Thyroid gland (tissue), 4 donors: ENCODE measurements around the gene PTPRJ. TPM values are rescaled to one million over a fixed set of nuclear protein-coding genes. Genes with fewer than 3 reads are reported as not detected.

Source experiments
- DNase-seq, 2 donors: peaks; one replicate each; pipeline ENCODE4 v3.0.0-alpha.2; 2019
- H3K27ac ChIP-seq, 3 donors: fragments of 200-600 bp; sonication (generic); 1 replicate in 2 of 3; 2 replicates in 1 of 3; pipeline ENCODE4 v1.5.1; 2016 to 2019; ENCODE audit warnings: mild to moderate bottlenecking in 1 of 3, moderate library complexity in 1 of 3
- H3K27me3 ChIP-seq: fragments of 200-600 bp; sonication (generic); one replicate; pipeline ENCODE4 v1.5.1; 2019
- H3K36me3 ChIP-seq, 2 donors: fragments of 200-600 bp; sonication (generic); one replicate each; pipeline ENCODE4 v1.5.1; 2016 to 2019
- H3K4me1 ChIP-seq, 2 donors: fragments of 200-600 bp; sonication (generic); one replicate each; pipeline ENCODE4 v1.5.1; 2017 to 2019
- H3K4me3 ChIP-seq, 3 donors: fragments of 200-600 bp; sonication (generic); replicated peaks in 1 of 3; 1 replicate in 2 of 3; 2 replicates in 1 of 3; pipeline ENCODE4 v1.5.1; 2016; ENCODE audit warnings: mild to moderate bottlenecking in 1 of 3
- H3K9me3 ChIP-seq: fragments of 200-600 bp; sonication (generic); one replicate; pipeline ENCODE4 v1.5.1; 2017
- POLR2A ChIP-seq, 2 donors: fragments of 450-650 bp; IDR thresholded peaks; one replicate each; pipeline ENCODE4 v1.6.1; 2017; ENCODE audit warnings: antibody characterized with exemption in 2 of 2, mild to moderate bottlenecking in 2 of 2, moderate library complexity in 1 of 2
- WGBS, 2 donors: methylation state at CpG; one replicate each; pipeline ENCODE4 v1.1.5; 2017; 5-methylcytosine and 5-hydroxymethylcytosine counted together
- intact Hi-C: fragments of 100-400 bp; cut with DNase I; formaldehyde crosslinking; loops from one replicate; pipeline ENCODE4 v1.15.1; 2023
- total RNA-seq, 4 donors: library from RNA; depleted of rRNA; stranded (reverse); fragments of >200 nt; gene quantifications; one replicate each; pipeline ENCODE4 v1.2.3, GENCODE V29; 2016
- TF ChIP-seq, protein P1 (sequence below), 6 experiments: fragments of 200-600 bp in 3 of 6; fragments of 450-650 bp in 3 of 6; sonication (generic) in 3 of 6; IDR thresholded peaks; one replicate each; pipeline ENCODE4 v1.5.1; 2016 to 2019; ENCODE audit warnings: antibody characterized with exemption in 6 of 6, mild to moderate bottlenecking in 2 of 6, inconsistent platforms in 1 of 6, moderate library complexity in 1 of 6

Gene PTPRJ
- total RNA-seq, 4 donors from 2014 or later, result 45.4 to 81.9 (median 58.6) TPM

DNA sequence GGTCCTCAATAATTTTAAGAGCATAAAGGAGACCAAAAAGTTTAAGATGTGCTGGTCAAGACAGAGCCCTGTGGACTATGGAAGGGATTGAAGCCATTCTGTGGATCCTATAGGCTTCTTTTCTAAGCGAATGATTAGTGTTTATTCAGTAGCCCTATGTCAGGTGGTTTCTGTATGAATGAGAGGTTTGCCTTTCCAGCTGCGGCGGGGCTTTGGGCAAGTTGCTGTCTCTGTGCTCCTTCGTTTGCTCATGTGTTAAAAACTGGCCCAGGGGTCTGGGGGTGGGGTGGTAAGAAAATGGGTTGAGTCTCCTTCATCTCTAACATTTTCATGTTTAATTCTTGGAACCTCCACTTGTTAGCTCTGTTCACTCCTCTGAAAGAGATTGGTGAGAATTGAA, 105.3 kb downstream of the PTPRJ start:
- TF ChIP-seq, protein P1, sequence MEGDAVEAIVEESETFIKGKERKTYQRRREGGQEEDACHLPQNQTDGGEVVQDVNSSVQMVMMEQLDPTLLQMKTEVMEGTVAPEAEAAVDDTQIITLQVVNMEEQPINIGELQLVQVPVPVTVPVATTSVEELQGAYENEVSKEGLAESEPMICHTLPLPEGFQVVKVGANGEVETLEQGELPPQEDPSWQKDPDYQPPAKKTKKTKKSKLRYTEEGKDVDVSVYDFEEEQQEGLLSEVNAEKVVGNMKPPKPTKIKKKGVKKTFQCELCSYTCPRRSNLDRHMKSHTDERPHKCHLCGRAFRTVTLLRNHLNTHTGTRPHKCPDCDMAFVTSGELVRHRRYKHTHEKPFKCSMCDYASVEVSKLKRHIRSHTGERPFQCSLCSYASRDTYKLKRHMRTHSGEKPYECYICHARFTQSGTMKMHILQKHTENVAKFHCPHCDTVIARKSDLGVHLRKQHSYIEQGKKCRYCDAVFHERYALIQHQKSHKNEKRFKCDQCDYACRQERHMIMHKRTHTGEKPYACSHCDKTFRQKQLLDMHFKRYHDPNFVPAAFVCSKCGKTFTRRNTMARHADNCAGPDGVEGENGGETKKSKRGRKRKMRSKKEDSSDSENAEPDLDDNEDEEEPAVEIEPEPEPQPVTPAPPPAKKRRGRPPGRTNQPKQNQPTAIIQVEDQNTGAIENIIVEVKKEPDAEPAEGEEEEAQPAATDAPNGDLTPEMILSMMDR (IDR thresholded peaks at IDR 0.05), result no peak
- no peak for TF ChIP-seq POLR2A (IDR thresholded peaks at IDR 0.05)
- WGBS, 2 donors, result 58 to 65% methylated on average over 4 of the region's 4 CpGs
- Histone ChIP-seq H3K27ac (peak overlapping the region; percentile 88 to 90 (median 89)), H3K36me3 (no peaks in the 10 kb centered on the region), H3K27me3 (no peaks in the 10 kb centered on the region), H3K9me3 (no peaks in the 10 kb centered on the region), H3K4me3 (no peak overlapping the region), H3K4me1 (peaks cover 58 to 70% of the 10 kb centered on the region in 2 donors)
- intact Hi-C loops, result loop anchor here (10.0 kb wide), 1 partner anchor 111 kb away; no protein-coding TSS in a partner anchor
- DNase-seq, result no peak

DNA sequence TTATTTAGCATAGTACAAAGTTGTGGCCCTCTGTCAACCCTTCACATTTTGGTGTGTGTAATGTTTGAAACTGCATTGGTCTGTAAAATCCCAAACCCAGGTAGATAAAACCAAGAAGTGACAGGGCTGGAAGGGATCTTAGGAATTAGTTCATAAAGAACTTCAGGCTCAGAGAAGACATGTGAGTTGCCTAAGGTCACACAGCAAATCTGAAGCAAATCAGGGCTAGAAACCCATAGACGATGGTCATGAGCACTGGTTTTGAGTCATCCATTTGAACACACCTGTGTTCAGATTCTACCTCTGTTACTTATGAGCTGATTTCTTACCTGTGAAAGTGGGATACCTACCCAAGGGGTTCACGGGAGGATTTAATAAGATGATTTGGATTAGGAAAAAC, 107.1 kb downstream of the PTPRJ start:
- DNase-seq, result no peak
- 81 to 82% methylated on average over 2 of the region's 2 CpGs for WGBS, 2 donors
- H3K36me3 ChIP-seq, result no peaks in the 10 kb centered on the region
- TF ChIP-seq, protein P1 (IDR thresholded peaks at IDR 0.05), result no peak
- TF ChIP-seq POLR2A (IDR thresholded peaks at IDR 0.05), result no peak
- H3K4me3 ChIP-seq, result no peak overlapping the region
- H3K27ac ChIP-seq, result peak overlapping the region; percentile 88 to 90 (median 89)
- H3K9me3 ChIP-seq, result no peaks in the 10 kb centered on the region
- intact Hi-C loops, result loop anchor here (10.0 kb wide), 1 partner anchor 113 kb away; no protein-coding TSS in a partner anchor
- peaks cover 61 to 72% of the 10 kb centered on the region in 2 donors for H3K4me1 ChIP-seq
- H3K27me3 ChIP-seq, result no peaks in the 10 kb centered on the region

- H3K36me3 ChIP-seq, result no peaks in the 10 kb centered on the region
- no peaks in the 10 kb centered on the region for H3K27me3 ChIP-seq
- no peak overlapping the region for H3K4me3 ChIP-seq
- no peak for TF ChIP-seq POLR2A (IDR thresholded peaks at IDR 0.05)
- TF ChIP-seq, protein P1 (IDR thresholded peaks at IDR 0.05), result no peak
- no peaks in the 10 kb centered on the region for H3K9me3 ChIP-seq
- intact Hi-C loops, result loop anchor here (10.0 kb wide), 1 partner anchor 113 kb away; no protein-coding TSS in a partner anchor
- H3K27ac ChIP-seq, result peak overlapping the region; percentile 88 to 90 (median 89)
- peak; percentile 95 to 96 for DNase-seq
- WGBS, 2 donors, result 18 to 25% methylated on average over 6 of the region's 6 CpGs
- H3K4me1 ChIP-seq, result peaks cover 68 to 75% of the 10 kb centered on the region in 2 donors
Measured at GRCh38 chr11:48087974-48088681, 107.8 kb downstream of the PTPRJ start.

DNA sequence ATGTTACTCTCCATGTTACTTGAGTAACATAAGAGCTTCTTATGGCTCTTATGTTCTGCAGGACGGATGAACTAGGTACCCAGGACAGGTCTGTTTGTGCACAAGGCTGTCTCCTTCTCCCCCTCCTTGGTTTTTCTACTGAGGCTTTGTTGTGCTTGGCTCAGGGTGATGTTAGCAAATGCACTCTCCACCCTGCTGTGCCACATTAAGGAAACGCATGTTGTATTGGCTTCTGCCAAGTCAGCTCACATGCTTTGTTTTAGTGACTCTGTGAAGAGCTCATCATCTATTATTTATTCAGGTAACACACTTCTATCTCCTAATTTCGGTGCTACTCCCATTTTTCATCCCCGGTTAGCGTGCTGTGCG, 108.3 kb downstream of the PTPRJ start:
- peak in 1 of 2 donors; percentile 21 for TF ChIP-seq POLR2A (IDR thresholded peaks at IDR 0.05)
- TF ChIP-seq, protein P1 (IDR thresholded peaks at IDR 0.05), result no peak
- peak; percentile 71 for DNase-seq
- 24 to 25% methylated on average over 6 of the region's 6 CpGs for WGBS, 2 donors
- H3K36me3 ChIP-seq, result no peaks in the 10 kb centered on the region
- intact Hi-C loops, result loop anchor here (10.0 kb wide), 1 partner anchor 114 kb away; no protein-coding TSS in a partner anchor
- no peak overlapping the region for H3K4me3 ChIP-seq
- H3K27me3 ChIP-seq, result no peaks in the 10 kb centered on the region
- peaks cover 74 to 81% of the 10 kb centered on the region in 2 donors for H3K4me1 ChIP-seq
- peak overlapping the region; percentile 88 to 90 (median 89) for H3K27ac ChIP-seq
- no peaks in the 10 kb centered on the region for H3K9me3 ChIP-seq

DNA sequence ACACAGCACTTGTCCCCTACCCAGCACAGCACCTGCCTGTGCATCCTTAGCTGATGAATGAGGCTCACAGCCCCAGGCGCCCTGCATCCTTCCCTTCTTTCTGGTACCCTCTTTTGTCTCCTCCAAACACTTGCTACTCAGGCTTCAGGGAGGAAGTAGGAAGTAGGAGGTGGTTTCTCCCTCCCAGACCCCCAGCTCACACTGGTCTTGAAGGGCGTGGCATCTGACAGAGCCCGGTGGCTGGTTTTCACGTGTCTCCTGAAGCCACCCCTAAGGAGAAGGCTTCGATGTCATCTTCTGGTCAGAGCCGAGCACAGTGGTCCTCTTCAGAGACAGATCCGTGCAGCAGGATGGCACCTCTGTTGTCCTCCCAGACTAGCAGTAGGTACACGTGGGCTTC, 109.8 kb downstream of the PTPRJ start:
- H3K36me3 ChIP-seq, result no peaks in the 10 kb centered on the region
- H3K4me3 ChIP-seq, result no peak overlapping the region
- DNase-seq, result no peak
- TF ChIP-seq, protein P1 (IDR thresholded peaks at IDR 0.05), result no peak
- TF ChIP-seq POLR2A (IDR thresholded peaks at IDR 0.05), result no peak
- H3K27me3 ChIP-seq, result no peaks in the 10 kb centered on the region
- 91 to 93% methylated on average over 8 of the region's 8 CpGs for WGBS, 2 donors
- H3K4me1 ChIP-seq, result peaks cover 88 to 96% of the 10 kb centered on the region in 2 donors
- H3K27ac ChIP-seq, result peak overlapping the region; percentile 88 to 90 (median 89)
- no peaks in the 10 kb centered on the region for H3K9me3 ChIP-seq
- intact Hi-C loops, result no loop called here
